ENCODE measurements around the gene CXCL13. TPM values are rescaled to one million over a fixed set of nuclear protein-coding genes. Genes with fewer than 3 reads are reported as not detected.

Gene CXCL13
- total and polyA plus RNA-seq, 11 donors = 0.24 TPM; not detected in 10

GRCh38 chr4:77579406-77580076, 26.1 kb upstream of the CXCL13 start:
- Histone ChIP-seq H3K4me1 (no peaks in the 10 kb centered on the region), H3K27ac (no peak overlapping the region), H3K9me3 (peaks cover 0 to 3% (median 0%) of the 10 kb centered on the region in 12 donors), H3K36me3 (no peaks in the 10 kb centered on the region), H3K27me3 (no peaks in the 10 kb centered on the region), H3K4me3 (no peak overlapping the region)
- intact Hi-C loops (cut with DNase I) = no loop called here
- whole genome bisulfite sequencing, 4 donors = 68 to 75% (median 72%) methylated on average over 2 of the region's 2 CpGs
- ATAC-seq = no peak
- no peak for DNase-seq
- TF ChIP-seq POLR2A (IDR thresholded peaks at IDR 0.05) = no peak
- TF ChIP-seq, protein P1, sequence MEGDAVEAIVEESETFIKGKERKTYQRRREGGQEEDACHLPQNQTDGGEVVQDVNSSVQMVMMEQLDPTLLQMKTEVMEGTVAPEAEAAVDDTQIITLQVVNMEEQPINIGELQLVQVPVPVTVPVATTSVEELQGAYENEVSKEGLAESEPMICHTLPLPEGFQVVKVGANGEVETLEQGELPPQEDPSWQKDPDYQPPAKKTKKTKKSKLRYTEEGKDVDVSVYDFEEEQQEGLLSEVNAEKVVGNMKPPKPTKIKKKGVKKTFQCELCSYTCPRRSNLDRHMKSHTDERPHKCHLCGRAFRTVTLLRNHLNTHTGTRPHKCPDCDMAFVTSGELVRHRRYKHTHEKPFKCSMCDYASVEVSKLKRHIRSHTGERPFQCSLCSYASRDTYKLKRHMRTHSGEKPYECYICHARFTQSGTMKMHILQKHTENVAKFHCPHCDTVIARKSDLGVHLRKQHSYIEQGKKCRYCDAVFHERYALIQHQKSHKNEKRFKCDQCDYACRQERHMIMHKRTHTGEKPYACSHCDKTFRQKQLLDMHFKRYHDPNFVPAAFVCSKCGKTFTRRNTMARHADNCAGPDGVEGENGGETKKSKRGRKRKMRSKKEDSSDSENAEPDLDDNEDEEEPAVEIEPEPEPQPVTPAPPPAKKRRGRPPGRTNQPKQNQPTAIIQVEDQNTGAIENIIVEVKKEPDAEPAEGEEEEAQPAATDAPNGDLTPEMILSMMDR (IDR thresholded peaks at IDR 0.05) = no peak

- no peaks in the 10 kb centered on the region for H3K4me1 ChIP-seq
- ATAC-seq = no peak
Observed at GRCh38 chr4:77581724-77582123, 23.9 kb upstream of the CXCL13 start.

GRCh38 chr4:77582156-77582555, 23.5 kb upstream of the CXCL13 start:
- WGBS, 4 donors = 60 to 75% (median 70%) methylated on average over 2 of the region's 2 CpGs
- DNase-seq (no peak), ATAC-seq (no peak)
- no peaks in the 10 kb centered on the region for H3K36me3 ChIP-seq
- no peaks in the 10 kb centered on the region for H3K4me1 ChIP-seq
- H3K27me3 ChIP-seq = no peaks in the 10 kb centered on the region
- no peak overlapping the region for H3K27ac ChIP-seq
- peaks cover 0 to 3% (median 0%) of the 10 kb centered on the region in 12 donors for H3K9me3 ChIP-seq
- TF ChIP-seq, protein P1 (IDR thresholded peaks at IDR 0.05) = no peak
- no peak for TF ChIP-seq POLR2A (IDR thresholded peaks at IDR 0.05)
- intact Hi-C loops (cut with DNase I) = no loop called here
- H3K4me3 ChIP-seq = no peak overlapping the region

More at GRCh38 chr4:77581724-77582123, 23.9 kb upstream of the CXCL13 start:
- no peak overlapping the region for H3K4me3 ChIP-seq
- WGBS, 4 donors = 58 to 65% (median 63%) methylated on average over 4 of the region's 4 CpGs
- no peaks in the 10 kb centered on the region for H3K27me3 ChIP-seq
- intact Hi-C loops (cut with DNase I) = no loop called here
- TF ChIP-seq, protein P1 (IDR thresholded peaks at IDR 0.05) = no peak
- TF ChIP-seq POLR2A (IDR thresholded peaks at IDR 0.05) = no peak
- H3K36me3 ChIP-seq = no peaks in the 10 kb centered on the region
- no peak for DNase-seq
- H3K9me3 ChIP-seq = peaks cover 0 to 3% (median 0%) of the 10 kb centered on the region in 12 donors
- H3K27ac ChIP-seq = no peak overlapping the region

DNA sequence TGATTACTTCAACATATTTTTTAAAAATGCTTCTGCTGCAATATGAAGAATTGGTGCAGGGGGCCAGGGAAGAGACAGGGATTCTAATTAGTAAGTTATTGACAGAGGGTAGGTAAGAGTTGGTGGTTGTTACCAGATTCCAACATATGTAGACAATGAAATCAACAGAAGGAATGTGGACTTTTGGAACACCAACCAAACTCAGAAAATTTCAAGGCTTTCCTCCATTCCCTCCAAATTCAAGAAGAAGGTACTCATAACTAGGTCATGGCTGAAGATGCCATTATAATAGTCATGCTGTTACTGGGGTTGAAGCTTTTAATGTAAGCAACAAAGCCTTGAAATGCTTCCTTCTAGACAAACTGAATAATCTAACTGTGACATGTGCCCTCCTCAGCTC, 22.9 kb upstream of the CXCL13 start:
- ATAC-seq (no peak), DNase-seq (no peak)
- H3K27ac ChIP-seq = no peak overlapping the region
- no peaks in the 10 kb centered on the region for H3K36me3 ChIP-seq
- H3K9me3 ChIP-seq = no peaks in the 10 kb centered on the region
- intact Hi-C loops (cut with DNase I) = no loop called here
- TF ChIP-seq POLR2A (IDR thresholded peaks at IDR 0.05) = no peak
- H3K4me1 ChIP-seq = no peaks in the 10 kb centered on the region
- no peak overlapping the region for H3K4me3 ChIP-seq
- peaks cover 0 to 2% (median 0%) of the 10 kb centered on the region in 9 donors for H3K27me3 ChIP-seq

GRCh38 chr4:77586951-77587383, 18.7 kb upstream of the CXCL13 start:
- H3K27me3 ChIP-seq = peaks cover 0 to 4% (median 0%) of the 10 kb centered on the region in 9 donors
- ATAC-seq (peak in 1 of 4 donors; percentile 16), DNase-seq (no peak)
- intact Hi-C loops (cut with DNase I) = no loop called here
- TF ChIP-seq POLR2A (IDR thresholded peaks at IDR 0.05) = no peak
- TF ChIP-seq, protein P1 (IDR thresholded peaks at IDR 0.05) = no peak
- H3K4me3 ChIP-seq = no peak overlapping the region
- no peak overlapping the region for H3K27ac ChIP-seq
- no peaks in the 10 kb centered on the region for H3K36me3 ChIP-seq
- H3K9me3 ChIP-seq = no peaks in the 10 kb centered on the region
- WGBS, 4 donors = 61 to 76% (median 68%) methylated on average over 6 of the region's 6 CpGs
- no peaks in the 10 kb centered on the region for H3K4me1 ChIP-seq
